CD14-positive monocyte (primary cell): Measurements from ENCODE around the gene ATP5MC3. TPM values are rescaled to one million over a fixed set of nuclear protein-coding genes. Genes with fewer than 3 reads are reported as not detected.

Source experiments
- DNase-seq, 3 donors: peaks; one replicate each; pipeline ENCODE4 v3.0.0-alpha.2; 2011 to 2022
- H2AFZ ChIP-seq: 2 replicates; pipeline ENCODE4 v1.6.0; 2012; ENCODE audit warnings: mild to moderate bottlenecking, low read depth, low read length, inconsistent platforms; ENCODE audit not compliant: insufficient read depth, poor library complexity, severe bottlenecking
- H3K27ac ChIP-seq, 2 donors: 1 replicate in 1 of 2; 2 replicates in 1 of 2; pipeline ENCODE4 v1.5.1; 2012 to 2013; ENCODE audit warnings: low read length in 2 of 2, control low read depth in 1 of 2, inconsistent platforms in 1 of 2, low read depth in 1 of 2, mild to moderate bottlenecking in 1 of 2
- H3K27me3 ChIP-seq, 2 donors: one replicate each; pipeline versions ENCODE4 v1.6.0 to v1.6.1; 2011 to 2013; ENCODE audit warnings: low read length in 2 of 2; ENCODE audit not compliant: control insufficient read depth in 2 of 2, insufficient read depth in 2 of 2
- H3K36me3 ChIP-seq, 2 donors: replicated peaks in 1 of 2; 1 replicate in 1 of 2; 2 replicates in 1 of 2; pipeline versions ENCODE4 v1.5.1 to v1.6.1; 2012 to 2013; ENCODE audit warnings: low read length in 2 of 2, control low read depth in 1 of 2, inconsistent platforms in 1 of 2, mild to moderate bottlenecking in 1 of 2; ENCODE audit not compliant: insufficient read depth in 2 of 2, control insufficient read depth in 1 of 2
- H3K4me1 ChIP-seq, 2 donors: 1 replicate in 1 of 2; 2 replicates in 1 of 2; pipeline versions ENCODE4 v1.5.1 to v1.6.1; 2012 to 2013; ENCODE audit warnings: low read length in 2 of 2, control low read depth in 1 of 2, inconsistent platforms in 1 of 2, mild to moderate bottlenecking in 1 of 2, moderate library complexity in 1 of 2; ENCODE audit not compliant: insufficient read depth in 2 of 2, control insufficient read depth in 1 of 2
- H3K4me2 ChIP-seq: replicated peaks from 2 replicates; pipeline ENCODE3; 2012; ENCODE audit warnings: low read length, moderate library complexity, mild to moderate bottlenecking; ENCODE audit not compliant: poor library complexity, severe bottlenecking; ENCODE audit errors: extremely low read depth
- H3K4me3 ChIP-seq, 3 experiments: fragments of 200-600 bp in 1 of 3; sonication (generic) in 1 of 3; replicated peaks in 1 of 3; 1 replicate in 2 of 3; 2 replicates in 1 of 3; pipeline ENCODE4 v1.5.1; 2011 to 2013; ENCODE audit warnings: low read length in 3 of 3, mild to moderate bottlenecking in 3 of 3, control low read depth in 2 of 3, low read depth in 2 of 3, inconsistent platforms in 1 of 3, moderate library complexity in 1 of 3
- H3K79me2 ChIP-seq: 2 replicates; pipeline ENCODE4 v1.6.0; 2012; ENCODE audit warnings: mild to moderate bottlenecking, control low read depth, inconsistent platforms, low read length, moderate library complexity; ENCODE audit not compliant: insufficient read depth
- H3K9ac ChIP-seq: 2 replicates; pipeline ENCODE4 v1.6.0; 2017; ENCODE audit warnings: low read length, mild to moderate bottlenecking; ENCODE audit not compliant: insufficient read depth, poor library complexity, severe bottlenecking
- H3K9me3 ChIP-seq, 2 donors: replicated peaks in 1 of 2; 1 replicate in 1 of 2; 2 replicates in 1 of 2; pipeline versions ENCODE4 v1.5.1 to v1.6.1; 2012 to 2013; ENCODE audit warnings: low read length in 2 of 2, control low read depth in 1 of 2; ENCODE audit not compliant: control insufficient read depth in 1 of 2, insufficient read depth in 1 of 2
- H4K20me1 ChIP-seq: 2 replicates; pipeline ENCODE4 v1.6.0; 2012; ENCODE audit warnings: mild to moderate bottlenecking, low read length, control low read depth, moderate library complexity; ENCODE audit not compliant: insufficient read depth
- H3K27ac Mint-ChIP-seq, 7 donors: one replicate each; pipeline ENCODE4 v1.8.0; 2020; ENCODE audit warnings: mild to moderate bottlenecking in 7 of 7, mixed read lengths in 7 of 7, moderate library complexity in 6 of 7, inconsistent platforms in 2 of 7
- H3K27me3 Mint-ChIP-seq, 3 donors: one replicate each; pipeline ENCODE4 v1.8.0; 2021 to 2022; ENCODE audit warnings: low read depth in 3 of 3, mild to moderate bottlenecking in 3 of 3, mixed read lengths in 3 of 3, moderate library complexity in 3 of 3, inconsistent platforms in 1 of 3
- H3K36me3 Mint-ChIP-seq, 2 donors: one replicate each; pipeline ENCODE4 v1.8.0; 2020; ENCODE audit warnings: mixed read lengths in 2 of 2, inconsistent platforms in 1 of 2, mild to moderate bottlenecking in 1 of 2
- H3K4me1 Mint-ChIP-seq: one replicate; pipeline ENCODE4 v1.8.0; 2020; ENCODE audit warnings: mild to moderate bottlenecking, mixed read lengths
- H3K4me3 Mint-ChIP-seq, 2 donors: one replicate each; pipeline ENCODE4 v1.8.0; 2020; ENCODE audit warnings: mild to moderate bottlenecking in 2 of 2, mixed read lengths in 2 of 2, moderate library complexity in 1 of 2
- H3K9me3 Mint-ChIP-seq, 7 donors: one replicate each; pipeline ENCODE4 v1.8.0; 2020 to 2022; ENCODE audit warnings: mixed read lengths in 7 of 7, mild to moderate bottlenecking in 6 of 7, moderate library complexity in 6 of 7, inconsistent platforms in 2 of 7
- CTCF ChIP-seq: fragments of 200-600 bp; IDR thresholded peaks from one replicate; pipeline ENCODE4 v1.8.0; 2022; ENCODE audit warnings: antibody characterized with exemption, mild to moderate bottlenecking
- WGBS: methylation state at CpG from one replicate; pipeline ENCODE4 v1.1.5; 2013; ENCODE audit warnings: missing lambda C conversion rate; ENCODE audit not compliant: insufficient coverage; 5-methylcytosine and 5-hydroxymethylcytosine counted together
- intact Hi-C, 2 donors: fragments of 100-400 bp; cut with micrococcal nuclease; formaldehyde crosslinking; loops; one replicate each; pipeline versions ENCODE4 v1.15.0 to v1.15.1; 2023
- polyA plus RNA-seq, 3 donors: library from polyadenylated mRNA; depleted of rRNA in 1 of 3; unstranded in 2 of 3; stranded (reverse) in 1 of 3; fragments of 300-500 nt in 2 of 3; fragments of >200 nt in 1 of 3; fragmentation: Illumina TruSeq in 2 of 3; gene quantifications; 1 replicate in 2 of 3; 2 replicates in 1 of 3; pipeline ENCODE4 v1.2.3, GENCODE V29; 2012 to 2021

ATP5MC3 gene
- polyA plus RNA-seq, 3 donors = 139 to 533 (median 493) TPM

- Histone ChIP-seq H3K4me3 (peak overlapping the region; percentile 76 to 93 (median 80)), H3K27me3 (no peaks in the 10 kb centered on the region), H3K79me2 (peaks cover 49% of the 10 kb centered on the region), H3K9me3 (no peaks in the 10 kb centered on the region), H2AFZ (peak overlapping the region; percentile 92), H3K4me2 (peak overlapping the region; percentile 90), H3K9ac (peak overlapping the region; percentile 87), H3K36me3 (peaks cover 31 to 32% of the 10 kb centered on the region in 2 donors), H4K20me1 (peaks cover 39% of the 10 kb centered on the region), H3K4me1 (peaks cover 12 to 17% of the 10 kb centered on the region in 2 donors), H3K27ac (peak overlapping the region; percentile 76 to 91)
- no peaks in the 10 kb centered on the region for H3K27me3 Mint-ChIP-seq
- DNase-seq = no peak
- intact Hi-C loops = no loop called here
- TF ChIP-seq CTCF = no peak
- peak overlapping the region; percentile 50 to 95 (median 88) for H3K27ac Mint-ChIP-seq
- 65% methylated on average over 4 of the region's 5 CpGs for WGBS
- peak overlapping the region; percentile 87 to 96 for H3K4me3 Mint-ChIP-seq
- peaks cover 0 to 4% (median 2%) of the 10 kb centered on the region in 7 donors for H3K9me3 Mint-ChIP-seq
- peaks cover 30 to 31% of the 10 kb centered on the region in 2 donors for H3K36me3 Mint-ChIP-seq
- H3K4me1 Mint-ChIP-seq = peaks cover 16% of the 10 kb centered on the region
Observed at GRCh38 chr2:175181877-175182308, 383 bp upstream of the ATP5MC3 start.

- Histone ChIP-seq H3K4me2 (peak overlapping the region; percentile 90), H3K27ac (peak overlapping the region; percentile 76 to 91), H3K36me3 (peaks cover 36 to 44% of the 10 kb centered on the region in 2 donors), H3K4me3 (peak overlapping the region; percentile 76 to 93 (median 80)), H3K27me3 (no peaks in the 10 kb centered on the region), H4K20me1 (peaks cover 42% of the 10 kb centered on the region), H3K9me3 (no peaks in the 10 kb centered on the region), H3K4me1 (peaks cover 12 to 17% of the 10 kb centered on the region in 2 donors), H3K79me2 (peaks cover 54% of the 10 kb centered on the region), H3K9ac (peak overlapping the region; percentile 87), H2AFZ (peak overlapping the region; percentile 92)
- TF ChIP-seq CTCF = no peak
- Mint-ChIP-seq H3K27me3 (no peaks in the 10 kb centered on the region), H3K9me3 (peaks cover 0 to 4% (median 2%) of the 10 kb centered on the region in 7 donors), H3K36me3 (peaks cover 37 to 39% of the 10 kb centered on the region in 2 donors), H3K4me1 (peaks cover 16% of the 10 kb centered on the region), H3K27ac (peak overlapping the region; percentile 88 to 95 (median 93)), H3K4me3 (peak overlapping the region; percentile 87 to 96)
- DNase-seq = peak in 1 of 3 donors; percentile 2
- intact Hi-C loops = no loop called here
- 50% methylated on average over 1 of the region's 10 CpGs for WGBS
Observed at GRCh38 chr2:175180701-175181103, 808 bp downstream of the ATP5MC3 start.
